DOHH2 (cell line): Measurements from ENCODE around the gene SMCO4.
"Not testable (repeated sequence)": the region's sequence is repeated elsewhere in the genome, so short reads cannot be mapped to it uniquely, and the experiment has no call there.

Experiments used
- H3F3A ChIP-seq: fragments of 200-600 bp; sonication (generic), shearing (Covaris generic); 2 replicates; pipeline ENCODE4 v1.6.0; 2016; ENCODE audit warnings: antibody characterized with exemption, mild to moderate bottlenecking; ENCODE audit not compliant: control insufficient read depth, insufficient read depth
- H3K27ac ChIP-seq: fragments of 200-600 bp; sonication (generic); 2 replicates; pipeline ENCODE4 v1.5.1; 2014; ENCODE audit warnings: low read depth, mild to moderate bottlenecking, low read length, moderate library complexity
- H3K27me3 ChIP-seq: fragments of 200-600 bp; sonication (generic); 2 replicates; pipeline ENCODE4 v1.6.1; 2014; ENCODE audit warnings: mild to moderate bottlenecking, low read length, mixed read lengths; ENCODE audit not compliant: control insufficient read depth
- H3K36me3 ChIP-seq: fragments of 200-600 bp; sonication (generic); 2 replicates; pipeline ENCODE4 v1.6.1; 2014; ENCODE audit warnings: mild to moderate bottlenecking, low read length, moderate library complexity, mixed read lengths; ENCODE audit not compliant: control insufficient read depth
- H3K4me1 ChIP-seq: fragments of 200-600 bp; sonication (generic); 2 replicates; pipeline ENCODE4 v1.6.1; 2014; ENCODE audit warnings: mild to moderate bottlenecking, low read length, mixed read lengths; ENCODE audit not compliant: control insufficient read depth
- H3K4me2 ChIP-seq: fragments of 200-600 bp; sonication (generic); 2 replicates; pipeline ENCODE4 v1.6.0; 2014; ENCODE audit warnings: mild to moderate bottlenecking, low read length, moderate library complexity
- H3K4me3 ChIP-seq: fragments of 200-600 bp; sonication (generic); 2 replicates; pipeline ENCODE4 v1.5.1; 2014; ENCODE audit warnings: mild to moderate bottlenecking, low read length, mixed read lengths
- H3K79me2 ChIP-seq: fragments of 200-600 bp; sonication (generic); 2 replicates; pipeline ENCODE4 v1.6.1; 2014; ENCODE audit warnings: mild to moderate bottlenecking, low read length, mixed read lengths; ENCODE audit not compliant: control insufficient read depth
- H3K9me2 ChIP-seq: fragments of 200-600 bp; sonication (generic); replicated peaks from 2 replicates; pipeline ENCODE4 v1.6.1; 2014; ENCODE audit warnings: mild to moderate bottlenecking, low read length, mixed read lengths; ENCODE audit not compliant: control insufficient read depth
- H3K9me3 ChIP-seq: fragments of 200-600 bp; sonication (generic); 2 replicates; pipeline ENCODE4 v1.6.1; 2014; ENCODE audit warnings: antibody characterized with exemption, low read length, mixed read lengths; ENCODE audit not compliant: control insufficient read depth, insufficient read depth
- H4K20me1 ChIP-seq: fragments of 200-600 bp; sonication (generic); 2 replicates; pipeline ENCODE4 v1.6.0; 2014; ENCODE audit warnings: low read depth, mild to moderate bottlenecking, antibody characterized with exemption, low read length, moderate library complexity; ENCODE audit not compliant: control insufficient read depth, insufficient read depth
- CTCF ChIP-seq: fragments of 200-600 bp; sonication (generic); IDR thresholded peaks from one replicate; pipeline ENCODE4 v1.5.1; 2014; ENCODE audit warnings: antibody characterized with exemption, mild to moderate bottlenecking, low read depth, low read length; ENCODE audit not compliant: poor library complexity, severe bottlenecking
- EZH2phosphoT487 ChIP-seq: fragments of 200-600 bp; sonication (generic); IDR thresholded peaks from 2 replicates; pipeline ENCODE4 v1.6.1; 2017; ENCODE audit warnings: borderline replicate concordance, mild to moderate bottlenecking, antibody characterized with exemption, low read length, moderate library complexity, mixed read lengths

Gene SMCO4

GRCh38 chr11:93537767-93538261 is 5.4 kb downstream of the SMCO4 start:
- Histone ChIP-seq H3K79me2 (no peaks in the 10 kb centered on the region), H3K4me2 (no peak overlapping the region)

GRCh38 chr11:93537049-93537448 is 6.1 kb downstream of the SMCO4 start:
- H3K9me3 ChIP-seq = no peaks in the 10 kb centered on the region
- H3K36me3 ChIP-seq = no peaks in the 10 kb centered on the region
- no peak for TF ChIP-seq CTCF
- no peak for TF ChIP-seq EZH2phosphoT487
- H3K9me2 ChIP-seq = no peaks in the 10 kb centered on the region
- H3K4me2 ChIP-seq = no peak overlapping the region
- H3K79me2 ChIP-seq = no peaks in the 10 kb centered on the region
- peaks cover 8% of the 10 kb centered on the region for H3K27me3 ChIP-seq
- no peak overlapping the region for H3K4me3 ChIP-seq
- H3K27ac ChIP-seq = no peak overlapping the region
- no peaks in the 10 kb centered on the region for H4K20me1 ChIP-seq
- no peaks in the 10 kb centered on the region for H3F3A ChIP-seq
- H3K4me1 ChIP-seq = no peaks in the 10 kb centered on the region

More at GRCh38 chr11:93537767-93538261, 5.4 kb downstream of the SMCO4 start:
- Histone ChIP-seq H4K20me1 (no peaks in the 10 kb centered on the region), H3K4me1 (peaks cover 7% of the 10 kb centered on the region), H3F3A (no peaks in the 10 kb centered on the region), H3K27me3 (peaks cover 16% of the 10 kb centered on the region), H3K9me2 (no peaks in the 10 kb centered on the region), H3K27ac (no peak overlapping the region), H3K36me3 (no peaks in the 10 kb centered on the region), H3K4me3 (no peak overlapping the region), H3K9me3 (no peaks in the 10 kb centered on the region)
- TF ChIP-seq CTCF = no peak
- no peak for TF ChIP-seq EZH2phosphoT487

GRCh38 chr11:93536101-93536861 is 6.9 kb downstream of the SMCO4 start:
- no peaks in the 10 kb centered on the region for H3F3A ChIP-seq
- H3K4me3 ChIP-seq = no peak overlapping the region
- H3K9me2 ChIP-seq = no peaks in the 10 kb centered on the region
- H3K9me3 ChIP-seq = no peaks in the 10 kb centered on the region
- H3K27ac ChIP-seq = no peak overlapping the region
- no peaks in the 10 kb centered on the region for H3K36me3 ChIP-seq
- peaks cover 4% of the 10 kb centered on the region; the same call in 1 of the 2 replicates for H3K27me3 ChIP-seq
- no peaks in the 10 kb centered on the region for H4K20me1 ChIP-seq
- no peak for TF ChIP-seq EZH2phosphoT487
- no peak for TF ChIP-seq CTCF
- no peaks in the 10 kb centered on the region for H3K79me2 ChIP-seq
- no peak overlapping the region for H3K4me2 ChIP-seq
- no peaks in the 10 kb centered on the region for H3K4me1 ChIP-seq

- not testable (repeated sequence) for H3K36me3 ChIP-seq, H3K4me3 ChIP-seq, H4K20me1 ChIP-seq, H3K9me3 ChIP-seq, H3K4me1 ChIP-seq, H3K4me2 ChIP-seq, H3K9me2 ChIP-seq, H3K27me3 ChIP-seq, H3F3A ChIP-seq, H3K79me2 ChIP-seq, H3K27ac ChIP-seq
Observed at GRCh38 chr11:93535578-93535977, 7.6 kb downstream of the SMCO4 start.
